Endothelial cell of umbilical vein (primary cell): ENCODE data around the gene DMAC1.

ENCODE experiments used
- CTCF ChIP-seq, 2 donors: IDR thresholded peaks; 1 replicate in 1 of 2; 2 replicates in 1 of 2; pipeline ENCODE4 v1.5.1; 2011; ENCODE audit warnings: low read length in 2 of 2, mild to moderate bottlenecking in 2 of 2, moderate library complexity in 2 of 2, control low read depth in 1 of 2, inconsistent platforms in 1 of 2, low read depth in 1 of 2; ENCODE audit not compliant: insufficient read depth in 1 of 2; ENCODE audit errors: extremely low read depth in 1 of 2
- POLR2AphosphoS5 ChIP-seq: IDR thresholded peaks from 2 replicates; pipeline ENCODE4 v1.6.1; 2012; ENCODE audit warnings: low read depth, mild to moderate bottlenecking, control low read depth, low read length, moderate library complexity; ENCODE audit not compliant: insufficient read depth

DNA sequence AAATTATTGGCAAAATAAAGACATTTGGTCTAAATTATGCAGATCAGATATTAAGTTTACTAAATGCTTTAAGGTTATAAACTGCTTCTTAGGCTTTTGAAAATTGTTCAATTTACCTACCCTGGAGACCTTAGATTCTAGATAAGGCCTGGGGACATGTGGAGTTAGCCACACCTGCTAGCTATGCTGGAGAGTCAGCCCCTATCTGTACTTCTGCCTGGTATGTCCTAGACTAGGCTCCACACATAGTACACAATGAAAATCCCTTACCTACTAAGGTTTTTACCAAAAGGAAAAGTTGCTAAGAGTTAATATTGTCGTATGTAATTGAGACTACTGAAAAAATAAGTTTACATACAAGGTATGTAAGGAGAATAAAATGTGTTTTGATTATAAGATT, 49.8 kb upstream of the DMAC1 start:
- no peak for TF ChIP-seq CTCF (IDR thresholded peaks at IDR 0.05; ENCODE audit: extremely low read depth in 1 of 2, insufficient read depth in 1 of 2, low read depth in 1 of 2, low read length in 2 of 2)
- TF ChIP-seq POLR2AphosphoS5: no peak
